Mesenchymal stem cell (in vitro differentiated cells and primary cell): ENCODE results near the gene ZFYVE21.

ENCODE experiments used
- DNase-seq: peaks from one replicate; pipeline ENCODE4 v3.0.0-alpha.2; 2013
- H2AFZ ChIP-seq: one replicate; pipeline ENCODE4 v1.6.1; 2013; ENCODE audit warnings: low read depth, mild to moderate bottlenecking, control low read depth, inconsistent platforms, low read length, moderate library complexity
- H2AK5ac ChIP-seq: 2 replicates; pipeline ENCODE4 v1.6.1; 2013; ENCODE audit warnings: low read length, moderate library complexity, mild to moderate bottlenecking, inconsistent platforms; ENCODE audit not compliant: severe bottlenecking
- H2BK120ac ChIP-seq: one replicate; pipeline ENCODE4 v1.6.1; 2013; ENCODE audit warnings: low read depth, mild to moderate bottlenecking, inconsistent platforms, low read length, moderate library complexity
- H2BK12ac ChIP-seq, 2 experiments: one replicate each; pipeline ENCODE4 v1.6.1; 2013; ENCODE audit warnings: inconsistent platforms in 2 of 2, low read length in 2 of 2, mild to moderate bottlenecking in 2 of 2, moderate library complexity in 2 of 2, control low read depth in 1 of 2
- H2BK15ac ChIP-seq: one replicate; pipeline ENCODE4 v1.6.1; 2013; ENCODE audit warnings: mild to moderate bottlenecking, low read depth, inconsistent platforms; ENCODE audit not compliant: poor library complexity, severe bottlenecking
- H2BK5ac ChIP-seq: 2 replicates; pipeline ENCODE4 v1.6.1; 2013; ENCODE audit warnings: low read depth, mild to moderate bottlenecking, low read length, control low read depth, inconsistent platforms; ENCODE audit not compliant: poor library complexity, severe bottlenecking
- H3K14ac ChIP-seq, 2 experiments: one replicate each; pipeline ENCODE4 v1.6.1; 2013; ENCODE audit warnings: inconsistent platforms in 2 of 2, low read length in 2 of 2, control low read depth in 1 of 2, mild to moderate bottlenecking in 1 of 2, moderate library complexity in 1 of 2
- H3K18ac ChIP-seq, 2 experiments: one replicate each; pipeline ENCODE4 v1.6.1; 2013; ENCODE audit warnings: inconsistent platforms in 2 of 2, low read length in 2 of 2, control low read depth in 1 of 2, low read depth in 1 of 2, mild to moderate bottlenecking in 1 of 2
- H3K23ac ChIP-seq, 2 experiments: one replicate each; pipeline ENCODE4 v1.6.1; 2013; ENCODE audit warnings: inconsistent platforms in 2 of 2, low read length in 2 of 2, mild to moderate bottlenecking in 2 of 2, moderate library complexity in 2 of 2, control low read depth in 1 of 2
- H3K27ac ChIP-seq: 2 replicates; pipeline ENCODE4 v1.5.1; 2013; ENCODE audit warnings: mild to moderate bottlenecking, moderate library complexity, low read length, control low read depth, inconsistent platforms; ENCODE audit not compliant: poor library complexity, severe bottlenecking
- H3K27me3 ChIP-seq, 2 experiments: 2 replicates each; pipeline versions ENCODE4 v1.6.1 to v1.7.0; 2013; ENCODE audit warnings: low read length in 2 of 2, mild to moderate bottlenecking in 2 of 2, moderate library complexity in 2 of 2, control low read depth in 1 of 2, inconsistent platforms in 1 of 2; ENCODE audit not compliant: control insufficient read depth in 1 of 2, insufficient read depth in 1 of 2
- H3K36me3 ChIP-seq, 2 experiments: 2 replicates each; pipeline versions ENCODE4 v1.6.1 to v1.7.0; 2013; ENCODE audit warnings: low read length in 2 of 2, control low read depth in 1 of 2, inconsistent platforms in 1 of 2, low read depth in 1 of 2, mild to moderate bottlenecking in 1 of 2; ENCODE audit not compliant: insufficient read depth in 2 of 2, control insufficient read depth in 1 of 2
- H3K4ac ChIP-seq, 2 experiments: one replicate each; pipeline ENCODE4 v1.6.1; 2013; ENCODE audit warnings: inconsistent platforms in 2 of 2, low read length in 2 of 2, mild to moderate bottlenecking in 2 of 2, moderate library complexity in 2 of 2, control low read depth in 1 of 2, low read depth in 1 of 2
- H3K4me1 ChIP-seq: 2 replicates; pipeline ENCODE4 v1.6.1; 2013; ENCODE audit warnings: low read depth, low read length, control low read depth; ENCODE audit not compliant: control insufficient read depth, insufficient read depth
- H3K4me2 ChIP-seq: 2 replicates; pipeline ENCODE4 v1.6.1; 2013; ENCODE audit warnings: low read length, mild to moderate bottlenecking, inconsistent platforms; ENCODE audit not compliant: poor library complexity, severe bottlenecking
- H3K4me3 ChIP-seq, 2 experiments: 2 replicates each; pipeline versions ENCODE4 v1.5.1 to v1.7.0; 2013; ENCODE audit warnings: low read length in 2 of 2, mild to moderate bottlenecking in 2 of 2, control low read depth in 1 of 2, low read depth in 1 of 2; ENCODE audit not compliant: insufficient read depth in 1 of 2
- H3K79me1 ChIP-seq: replicated peaks from 2 replicates; pipeline ENCODE4 v1.6.1; 2013; ENCODE audit warnings: mild to moderate bottlenecking, control low read depth, low read length, inconsistent platforms; ENCODE audit not compliant: poor library complexity, severe bottlenecking
- H3K9ac ChIP-seq: 2 replicates; pipeline ENCODE4 v1.7.0; 2013; ENCODE audit warnings: mild to moderate bottlenecking, low read length, moderate library complexity
- H3K9me3 ChIP-seq: 2 replicates; pipeline ENCODE4 v1.7.0; 2013; ENCODE audit warnings: mild to moderate bottlenecking, low read length; ENCODE audit not compliant: control insufficient read depth
- H4K8ac ChIP-seq: one replicate; pipeline ENCODE4 v1.6.1; 2013; ENCODE audit warnings: inconsistent platforms, mild to moderate bottlenecking, low read length, moderate library complexity
- H4K91ac ChIP-seq: one replicate; pipeline ENCODE4 v1.6.1; 2013; ENCODE audit warnings: mild to moderate bottlenecking, low read length, inconsistent platforms
- WGBS: methylation state at CpG from one replicate; pipeline ENCODE4 v1.1.7; 2013; ENCODE audit warnings: mixed read lengths; 5-methylcytosine and 5-hydroxymethylcytosine counted together

Gene ZFYVE21

GRCh38 chr14:103726474-103726873 lies 10.9 kb downstream of the ZFYVE21 start:
- no peak overlapping the region for H3K14ac ChIP-seq
- H3K18ac ChIP-seq = no peak overlapping the region
- H3K27ac ChIP-seq = no peak overlapping the region
- peaks cover 26% of the 10 kb centered on the region for H3K4me1 ChIP-seq
- no peak overlapping the region for H3K4me2 ChIP-seq
- no peak overlapping the region for H3K23ac ChIP-seq
- H3K4me3 ChIP-seq = no peak overlapping the region
- H4K8ac ChIP-seq = no peak overlapping the region
- H2BK12ac ChIP-seq = no peak overlapping the region
- H2AFZ ChIP-seq = no peak overlapping the region
- H3K36me3 ChIP-seq = peaks cover 42 to 70% of the 10 kb centered on the region in 2 experiments
- WGBS = 99% methylated on average over 18 of the region's 18 CpGs
- H3K27me3 ChIP-seq = no peaks in the 10 kb centered on the region
- no peak overlapping the region for H4K91ac ChIP-seq
- H2AK5ac ChIP-seq = no peak overlapping the region
- H3K79me1 ChIP-seq = peaks cover 62% of the 10 kb centered on the region
- no peaks in the 10 kb centered on the region for H3K9me3 ChIP-seq
- H2BK5ac ChIP-seq = no peak overlapping the region
- no peak overlapping the region for H3K9ac ChIP-seq
- no peak for DNase-seq
- H2BK15ac ChIP-seq = no peak overlapping the region
- H2BK120ac ChIP-seq = no peak overlapping the region
- H3K4ac ChIP-seq = no peak overlapping the region

DNA sequence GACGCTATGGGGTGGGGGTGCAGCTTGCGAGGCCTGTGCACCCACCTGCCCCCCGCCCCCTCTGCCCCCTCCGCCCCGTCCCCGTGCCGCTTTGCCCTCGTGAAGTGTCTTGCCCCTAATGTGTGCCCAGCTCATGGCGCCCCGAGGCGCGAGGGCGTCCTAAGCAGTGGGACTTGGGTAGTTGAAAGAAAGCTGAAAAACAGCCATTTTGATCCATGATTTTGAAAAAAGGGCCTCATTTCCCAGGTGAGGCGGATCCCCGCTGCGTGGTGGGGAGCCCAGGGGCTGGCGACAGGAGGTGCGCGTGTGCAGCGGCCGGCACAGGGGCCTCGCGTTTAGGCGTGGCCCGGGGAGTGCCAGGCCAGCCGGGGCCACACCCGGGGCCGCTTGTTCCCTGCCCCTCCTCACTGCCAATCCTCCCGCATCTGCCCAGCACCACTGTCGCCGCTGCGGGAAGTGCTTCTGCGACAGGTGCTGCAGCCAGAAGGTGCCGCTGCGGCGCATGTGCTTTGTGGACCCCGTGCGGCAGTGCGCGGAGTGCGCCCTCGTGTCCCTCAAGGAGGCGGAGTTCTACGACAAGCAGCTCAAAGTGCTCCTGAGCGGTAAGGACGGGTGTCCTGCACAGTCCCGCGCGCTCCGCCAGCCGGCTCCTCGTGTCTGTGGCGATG lies 11.8 kb downstream of the ZFYVE21 start:
- Histone ChIP-seq H3K4ac (no peak overlapping the region), H3K18ac (no peak overlapping the region), H3K4me1 (peaks cover 20% of the 10 kb centered on the region), H2BK15ac (no peak overlapping the region), H3K9me3 (no peaks in the 10 kb centered on the region), H3K9ac (no peak overlapping the region), H3K27ac (no peak overlapping the region), H4K8ac (no peak overlapping the region), H2AK5ac (no peak overlapping the region), H2BK12ac (no peak overlapping the region), H3K27me3 (no peaks in the 10 kb centered on the region), H2BK5ac (no peak overlapping the region), H2AFZ (no peak overlapping the region), H2BK120ac (no peak overlapping the region), H3K23ac (no peak overlapping the region), H3K14ac (no peak overlapping the region), H4K91ac (no peak overlapping the region), H3K4me3 (no peak overlapping the region), H3K4me2 (no peak overlapping the region), H3K36me3 (peaks cover 52 to 80% of the 10 kb centered on the region in 2 experiments), H3K79me1 (peaks cover 68% of the 10 kb centered on the region)
- no peak for DNase-seq
- 87% methylated on average over 53 of the region's 53 CpGs for WGBS

DNA sequence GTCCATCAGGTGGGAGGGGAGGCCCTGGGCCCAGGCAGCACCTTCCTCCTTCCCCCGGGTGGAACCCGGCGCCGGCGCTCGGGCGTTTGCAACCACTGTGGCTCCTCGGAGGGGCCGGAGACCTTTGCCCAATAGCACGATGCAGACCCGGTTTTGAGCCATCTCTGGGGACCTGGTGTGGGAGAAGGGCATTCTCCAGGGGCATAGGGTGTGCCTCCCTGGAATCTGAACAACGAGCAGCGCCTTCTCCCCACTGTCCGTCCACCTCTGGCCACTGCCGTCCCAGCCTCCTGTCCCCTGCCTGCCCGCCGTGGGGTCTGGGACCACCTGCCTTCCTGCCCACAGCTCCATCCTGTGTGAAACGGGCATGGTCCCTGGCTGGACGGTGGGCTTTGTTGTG lies 12.5 kb downstream of the ZFYVE21 start:
- no peak overlapping the region for H3K4me2 ChIP-seq
- H3K23ac ChIP-seq = no peak overlapping the region
- no peaks in the 10 kb centered on the region for H3K27me3 ChIP-seq
- no peak overlapping the region for H2BK120ac ChIP-seq
- H3K9me3 ChIP-seq = no peaks in the 10 kb centered on the region
- H3K4ac ChIP-seq = no peak overlapping the region
- no peak overlapping the region for H3K18ac ChIP-seq
- H3K4me1 ChIP-seq = peaks cover 16% of the 10 kb centered on the region
- peaks cover 65% of the 10 kb centered on the region for H3K79me1 ChIP-seq
- no peak overlapping the region for H3K14ac ChIP-seq
- peaks cover 59 to 85% of the 10 kb centered on the region in 2 experiments for H3K36me3 ChIP-seq
- no peak overlapping the region for H2BK15ac ChIP-seq
- H2BK5ac ChIP-seq = no peak overlapping the region
- no peak overlapping the region for H4K8ac ChIP-seq
- H3K9ac ChIP-seq = no peak overlapping the region
- H2AK5ac ChIP-seq = no peak overlapping the region
- H3K27ac ChIP-seq = no peak overlapping the region
- DNase-seq = no peak
- no peak overlapping the region for H2BK12ac ChIP-seq
- H3K4me3 ChIP-seq = no peak overlapping the region
- no peak overlapping the region for H4K91ac ChIP-seq
- H2AFZ ChIP-seq = no peak overlapping the region
- WGBS = 98% methylated on average over 13 of the region's 19 CpGs

- peaks cover 65 to 87% of the 10 kb centered on the region in 2 experiments for H3K36me3 ChIP-seq
- H2BK15ac ChIP-seq = no peak overlapping the region
- no peak overlapping the region for H3K27ac ChIP-seq
- 95% methylated on average over 12 of the region's 12 CpGs for WGBS
- H3K4me3 ChIP-seq = no peak overlapping the region
- H2AFZ ChIP-seq = no peak overlapping the region
- no peak overlapping the region for H3K23ac ChIP-seq
- H4K91ac ChIP-seq = no peak overlapping the region
- H3K79me1 ChIP-seq = peaks cover 62% of the 10 kb centered on the region
- H2AK5ac ChIP-seq = no peak overlapping the region
- no peak overlapping the region for H2BK5ac ChIP-seq
- no peaks in the 10 kb centered on the region for H3K9me3 ChIP-seq
- no peak for DNase-seq
- no peak overlapping the region for H3K14ac ChIP-seq
- H3K9ac ChIP-seq = no peak overlapping the region
- no peaks in the 10 kb centered on the region for H3K27me3 ChIP-seq
- no peak overlapping the region for H3K4me2 ChIP-seq
- H4K8ac ChIP-seq = no peak overlapping the region
- peaks cover 12% of the 10 kb centered on the region for H3K4me1 ChIP-seq
- no peak overlapping the region for H2BK12ac ChIP-seq
- no peak overlapping the region for H3K4ac ChIP-seq
- H3K18ac ChIP-seq = no peak overlapping the region
- no peak overlapping the region for H2BK120ac ChIP-seq
Measured at GRCh38 chr14:103728721-103729120, 13.1 kb downstream of the ZFYVE21 start.
